Measurements from ENCODE around the gene IFNG. TPM values are rescaled to one million over a fixed set of nuclear protein-coding genes. Genes with fewer than 3 reads are reported as not detected.

Gene IFNG
- total and polyA plus RNA-seq, 11 donors, result 0.20 to 1.3 TPM; not detected in 9

- 79 to 84% (median 81%) methylated on average over 7 of the region's 7 CpGs for WGBS, 4 donors
- no peak for TF ChIP-seq POLR2A (IDR thresholded peaks at IDR 0.05)
- TF ChIP-seq, protein P1, sequence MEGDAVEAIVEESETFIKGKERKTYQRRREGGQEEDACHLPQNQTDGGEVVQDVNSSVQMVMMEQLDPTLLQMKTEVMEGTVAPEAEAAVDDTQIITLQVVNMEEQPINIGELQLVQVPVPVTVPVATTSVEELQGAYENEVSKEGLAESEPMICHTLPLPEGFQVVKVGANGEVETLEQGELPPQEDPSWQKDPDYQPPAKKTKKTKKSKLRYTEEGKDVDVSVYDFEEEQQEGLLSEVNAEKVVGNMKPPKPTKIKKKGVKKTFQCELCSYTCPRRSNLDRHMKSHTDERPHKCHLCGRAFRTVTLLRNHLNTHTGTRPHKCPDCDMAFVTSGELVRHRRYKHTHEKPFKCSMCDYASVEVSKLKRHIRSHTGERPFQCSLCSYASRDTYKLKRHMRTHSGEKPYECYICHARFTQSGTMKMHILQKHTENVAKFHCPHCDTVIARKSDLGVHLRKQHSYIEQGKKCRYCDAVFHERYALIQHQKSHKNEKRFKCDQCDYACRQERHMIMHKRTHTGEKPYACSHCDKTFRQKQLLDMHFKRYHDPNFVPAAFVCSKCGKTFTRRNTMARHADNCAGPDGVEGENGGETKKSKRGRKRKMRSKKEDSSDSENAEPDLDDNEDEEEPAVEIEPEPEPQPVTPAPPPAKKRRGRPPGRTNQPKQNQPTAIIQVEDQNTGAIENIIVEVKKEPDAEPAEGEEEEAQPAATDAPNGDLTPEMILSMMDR (IDR thresholded peaks at IDR 0.05), result no peak
- intact Hi-C loops (cut with DNase I), result no loop called here
Measured at GRCh38 chr12:68118096-68118755, 41.3 kb downstream of the IFNG start.

GRCh38 chr12:68117661-68118060 is 41.9 kb downstream of the IFNG start:
- peak overlapping the region in 1 of 12 donors; percentile 39 for H3K27ac ChIP-seq
- ATAC-seq (no peak), DNase-seq (no peak)
- H3K9me3 ChIP-seq, result no peaks in the 10 kb centered on the region
- H3K4me3 ChIP-seq, result no peak overlapping the region
- intact Hi-C loops (cut with DNase I), result no loop called here
- no peaks in the 10 kb centered on the region for H3K27me3 ChIP-seq
- WGBS, 4 donors, result 75 to 87% (median 81%) methylated on average over 3 of the region's 3 CpGs
- H3K4me1 ChIP-seq, result no peaks in the 10 kb centered on the region
- H3K36me3 ChIP-seq, result no peaks in the 10 kb centered on the region
- TF ChIP-seq, protein P1 (IDR thresholded peaks at IDR 0.05), result no peak
- TF ChIP-seq POLR2A (IDR thresholded peaks at IDR 0.05), result no peak

More at GRCh38 chr12:68118096-68118755, 41.3 kb downstream of the IFNG start:
- Histone ChIP-seq H3K4me3 (no peak overlapping the region), H3K36me3 (no peaks in the 10 kb centered on the region), H3K27ac (peak overlapping the region in 1 of 12 donors; percentile 39), H3K9me3 (no peaks in the 10 kb centered on the region), H3K4me1 (no peaks in the 10 kb centered on the region), H3K27me3 (no peaks in the 10 kb centered on the region)
- no peak for ATAC-seq
- DNase-seq, result no peak

- ATAC-seq (no peak), DNase-seq (no peak)
- Histone ChIP-seq H3K36me3 (no peaks in the 10 kb centered on the region), H3K27me3 (no peaks in the 10 kb centered on the region), H3K9me3 (no peaks in the 10 kb centered on the region), H3K4me1 (no peaks in the 10 kb centered on the region), H3K4me3 (no peak overlapping the region), H3K27ac (no peak overlapping the region)
- intact Hi-C loops (cut with DNase I), result no loop called here
- WGBS, 4 donors, result 80 to 98% (median 89%) methylated on average over 2 of the region's 2 CpGs
- TF ChIP-seq, protein P1 (IDR thresholded peaks at IDR 0.05), result no peak
- no peak for TF ChIP-seq POLR2A (IDR thresholded peaks at IDR 0.05)
Measured at GRCh38 chr12:68115281-68115680, 44.3 kb downstream of the IFNG start.

DNA sequence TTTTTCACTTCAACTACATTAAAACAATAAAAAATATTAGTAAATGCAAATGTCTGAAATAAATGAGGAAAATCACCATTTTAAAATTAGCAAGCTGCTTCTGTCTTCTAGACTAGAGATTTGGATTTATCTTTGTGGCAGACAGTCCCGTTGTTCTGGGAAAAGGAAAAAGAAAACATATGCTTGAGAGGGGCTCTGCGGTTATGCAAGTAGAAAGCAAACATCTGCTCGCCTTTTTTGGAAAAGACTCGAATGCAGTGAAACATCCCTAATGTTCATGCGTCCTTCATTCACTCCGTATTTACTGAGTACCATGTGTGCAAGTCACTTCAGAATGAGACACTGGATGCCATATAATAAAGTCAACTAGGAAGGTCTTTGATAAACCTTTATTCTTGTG is 44.9 kb downstream of the IFNG start:
- H3K27ac ChIP-seq, result no peak overlapping the region
- no peak for ATAC-seq
- TF ChIP-seq, protein P1 (IDR thresholded peaks at IDR 0.05), result no peak
- no peak for TF ChIP-seq POLR2A (IDR thresholded peaks at IDR 0.05)
- H3K4me1 ChIP-seq, result no peaks in the 10 kb centered on the region
- H3K9me3 ChIP-seq, result no peaks in the 10 kb centered on the region
- H3K4me3 ChIP-seq, result no peak overlapping the region
- intact Hi-C loops (cut with DNase I), result no loop called here
- no peaks in the 10 kb centered on the region for H3K36me3 ChIP-seq
- DNase-seq, result no peak
- WGBS, 4 donors, result 62 to 74% (median 67%) methylated on average over 6 of the region's 6 CpGs
- no peaks in the 10 kb centered on the region for H3K27me3 ChIP-seq

All from heart left ventricle (tissue), 16 donors.